Stimulated activated CD4-positive, alpha-beta T cell treated with anti-CD3 and anti-CD28 coated beads, Interleukin-1b, Interleukin-23, amount 100 ng/mL, for 1 hour (primary cell): ENCODE data around the gene WDR82.

Source experiments
- DNase-seq, 2 donors: peaks; one replicate each; pipeline ENCODE4 v3.0.0-alpha.2; 2020; ENCODE audit warnings: low read depth in 2 of 2

WDR82 gene

GRCh38 chr3:52205727-52206372 is 72.6 kb downstream of the WDR82 start:
- DNase-seq, result no peak
